Endothelial cell of umbilical vein (primary cell): ENCODE results near the gene LYRM9. TPM values are rescaled to one million over a fixed set of nuclear protein-coding genes. Genes with fewer than 3 reads are reported as not detected.

Source experiments
- BruUV-seq: library from RNA; stranded (reverse); fragments of 400-500 nt; replicated peaks from 2 replicates; lab custom pipeline; 2021; lab: Mats Ljungman, UMichigan
- CTCF ChIA-PET: fragments of 300-600, 350-600 bp; sonication (Branson Sonifier 250); formaldehyde crosslinking; loops from one replicate; lab custom pipeline; 2021; ENCODE audit warnings: antibody characterized with exemption, inconsistent platforms; lab: Charles Lee
- POLR2A ChIA-PET: fragments of 300-600, 350-600 bp; sonication (Branson Sonifier 250); formaldehyde crosslinking; loops from one replicate; lab custom pipeline; 2021; ENCODE audit warnings: antibody characterized with exemption, inconsistent platforms; lab: Charles Lee
- DNase-seq: peaks from one replicate; pipeline ENCODE4 v3.0.0-alpha.2; 2011; ENCODE audit warnings: low read depth, low spot score
- FAIRE-seq: peaks from 2 replicates; lab custom pipeline; 2011; peaks lifted over from hg19 to GRCh38; lab: Jason Lieb, UNC
- H2AFZ ChIP-seq: 2 replicates; pipeline ENCODE4 v1.6.0; 2012; ENCODE audit warnings: low read depth, low read length, control low read depth, inconsistent platforms
- H3K27ac ChIP-seq: 2 replicates; pipeline ENCODE4 v1.5.1; 2011; ENCODE audit warnings: low read depth, mild to moderate bottlenecking, control low read depth, low read length, moderate library complexity; ENCODE audit not compliant: insufficient read depth
- H3K27me3 ChIP-seq, 2 experiments: 2 replicates each; pipeline versions ENCODE4 v1.6.0 to v1.6.1; 2011; ENCODE audit warnings: low read length in 2 of 2, mixed read lengths in 1 of 2; ENCODE audit not compliant: control insufficient read depth in 2 of 2, insufficient read depth in 2 of 2
- H3K36me3 ChIP-seq, 2 experiments: 2 replicates in 1 of 2; 3 replicates in 1 of 2; pipeline ENCODE4 v1.5.1; 2011; ENCODE audit warnings: low read length in 2 of 2, mild to moderate bottlenecking in 1 of 2, moderate library complexity in 1 of 2; ENCODE audit not compliant: control insufficient read depth in 2 of 2, insufficient read depth in 2 of 2; ENCODE audit errors: extremely low read depth in 1 of 2
- H3K4me1 ChIP-seq: 3 replicates; pipeline ENCODE4 v1.5.1; 2011; ENCODE audit warnings: mild to moderate bottlenecking, low read length; ENCODE audit not compliant: control insufficient read depth, insufficient read depth; ENCODE audit errors: extremely low read depth
- H3K4me2 ChIP-seq: 2 replicates; pipeline ENCODE4 v1.6.1; 2011; ENCODE audit warnings: low read length, control low read depth, mixed read lengths; ENCODE audit not compliant: insufficient read depth
- H3K4me3 ChIP-seq, 3 experiments: fragments of 200-600 bp in 1 of 3; sonication (generic), shearing (Covaris generic) in 1 of 3; replicated peaks in 1 of 3; 2 replicates each; pipeline ENCODE4 v1.5.1; 2011 to 2016; ENCODE audit warnings: control low read depth in 3 of 3, low read length in 3 of 3, mild to moderate bottlenecking in 2 of 3, inconsistent platforms in 1 of 3, low read depth in 1 of 3, moderate library complexity in 1 of 3; ENCODE audit not compliant: insufficient read depth in 1 of 3
- H3K79me2 ChIP-seq: 2 replicates; pipeline ENCODE4 v1.6.0; 2012; ENCODE audit warnings: low read length, inconsistent platforms; ENCODE audit not compliant: control insufficient read depth, insufficient read depth
- H3K9ac ChIP-seq: replicated peaks from 2 replicates; pipeline ENCODE3; 2011; ENCODE audit warnings: low read length, control low read depth; ENCODE audit not compliant: insufficient read depth; ENCODE audit errors: extremely low read depth
- H3K9me1 ChIP-seq: replicated peaks from 3 replicates; pipeline ENCODE4 v1.6.0; 2011; ENCODE audit warnings: mild to moderate bottlenecking, low read length; ENCODE audit not compliant: control insufficient read depth, insufficient read depth; ENCODE audit errors: extremely low read depth
- H3K9me3 ChIP-seq: replicated peaks from 2 replicates; pipeline ENCODE4 v1.5.1; 2012; ENCODE audit warnings: low read length, inconsistent platforms; ENCODE audit not compliant: control insufficient read depth, insufficient read depth
- H4K20me1 ChIP-seq: replicated peaks from 2 replicates; pipeline ENCODE3; 2011; ENCODE audit warnings: mild to moderate bottlenecking, low read length; ENCODE audit not compliant: control insufficient read depth, insufficient read depth; ENCODE audit errors: extremely low read depth
- EZH2 ChIP-seq: IDR thresholded peaks from 2 replicates; pipeline ENCODE4 v1.6.1; 2012; ENCODE audit warnings: borderline replicate concordance, low read depth, mild to moderate bottlenecking, moderate library complexity, low read length, inconsistent platforms; ENCODE audit not compliant: severe bottlenecking
- FOS ChIP-seq: IDR thresholded peaks from 2 replicates; pipeline ENCODE4 v1.6.1; 2011; ENCODE audit warnings: mild to moderate bottlenecking, low read length, moderate library complexity, borderline replicate concordance; ENCODE audit not compliant: insufficient read depth
- GATA2 ChIP-seq: IDR thresholded peaks from 2 replicates; pipeline ENCODE4 v1.7.0; 2011; ENCODE audit warnings: low read depth, mild to moderate bottlenecking, moderate library complexity, mixed read lengths, low read length; ENCODE audit not compliant: insufficient read length, insufficient read depth
- JUN ChIP-seq: IDR thresholded peaks from 2 replicates; pipeline ENCODE4 v1.6.1; 2011; ENCODE audit warnings: borderline replicate concordance, low read depth; ENCODE audit not compliant: insufficient read length, insufficient read depth
- MAX ChIP-seq: IDR thresholded peaks from 2 replicates; pipeline ENCODE4 v1.6.1; 2011; ENCODE audit not compliant: insufficient read depth, insufficient read length
- MYC ChIP-seq: IDR thresholded peaks from one replicate; pipeline ENCODE4 v1.6.1; 2011; ENCODE audit warnings: mild to moderate bottlenecking, low read depth, low read length
- POLR2A ChIP-seq: IDR thresholded peaks from 2 replicates; pipeline ENCODE4 v1.6.1; 2012; ENCODE audit warnings: low read depth, mild to moderate bottlenecking, control low read depth, low read length
- POLR2AphosphoS5 ChIP-seq: IDR thresholded peaks from 2 replicates; pipeline ENCODE4 v1.6.1; 2012; ENCODE audit warnings: low read depth, mild to moderate bottlenecking, control low read depth, low read length, moderate library complexity; ENCODE audit not compliant: insufficient read depth
- dilution Hi-C: fragments of 300-500 bp; cut with MboI; formaldehyde crosslinking; loops from one replicate; pipeline ENCODE4 v1.15.0; 2019; ENCODE audit warnings: low sequenced_read_pairs; ENCODE audit not compliant: extremely low pct_ligation_motif_present
- intact Hi-C: fragments of 100-400 bp; cut with micrococcal nuclease; formaldehyde crosslinking; loops from one replicate; pipeline ENCODE4 v1.10.0; 2022
- polyA plus RNA-seq, 4 experiments: library from polyadenylated mRNA; depleted of rRNA in 3 of 4; stranded (reverse) in 3 of 4; unstranded in 1 of 4; fragments of >200 nt; gene quantifications; 2 replicates each; pipeline versions ENCODE4 v1.2.1 to v1.2.3, GENCODE V29; 2011 to 2012; ENCODE audit warnings: missing spikeins in 1 of 4
- total RNA-seq: library from RNA; stranded (reverse); gene quantifications from 2 replicates; pipeline ENCODE4 v1.2.3, GENCODE V29; 2021
- TF ChIP-seq, protein P1 (sequence below), 2 donors: IDR thresholded peaks; 1 replicate in 1 of 2; 2 replicates in 1 of 2; pipeline ENCODE4 v1.5.1; 2011; ENCODE audit warnings: low read length in 2 of 2, mild to moderate bottlenecking in 2 of 2, moderate library complexity in 2 of 2, control low read depth in 1 of 2, inconsistent platforms in 1 of 2, low read depth in 1 of 2; ENCODE audit not compliant: insufficient read depth in 1 of 2; ENCODE audit errors: extremely low read depth in 1 of 2

The LYRM9 gene
- total and polyA plus RNA-seq, 2 donors (not counting 3 experiments of a cell fraction or from before 2014, with no cell fraction given): 3.0 to 4.0 TPM

GRCh38 chr17:27921077-27921476, 27.9 kb upstream of the LYRM9 start:
- H3K9ac ChIP-seq: no peak overlapping the region
- H3K4me1 ChIP-seq: no peaks in the 10 kb centered on the region
- intact Hi-C loops (no loop called here), dilution Hi-C loops (no loop called here)
- H3K9me1 ChIP-seq: no peaks in the 10 kb centered on the region
- FAIRE-seq: no peak
- H4K20me1 ChIP-seq: no peaks in the 10 kb centered on the region
- H3K4me2 ChIP-seq: no peak overlapping the region
- no TSS peak for BruUV-seq
- H3K9me3 ChIP-seq: no peaks in the 10 kb centered on the region
- H3K27ac ChIP-seq: no peak overlapping the region
- H2AFZ ChIP-seq: no peak overlapping the region
- no peaks in the 10 kb centered on the region for H3K79me2 ChIP-seq
- ChIA-PET CTCF (interaction anchor here (0.7 kb wide), 1 partner anchor 27 kb away, joined by 3 read pairs; no protein-coding TSS in a partner anchor), POLR2A (no interaction called here)
- TF ChIP-seq POLR2A: no peak
- TF ChIP-seq MAX: no peak
- no peak overlapping the region for H3K4me3 ChIP-seq
- H3K27me3 ChIP-seq: no peaks in the 10 kb centered on the region
- no peaks in the 10 kb centered on the region for H3K36me3 ChIP-seq
- no peak for DNase-seq

- Histone ChIP-seq H3K4me3 (no peak overlapping the region), H2AFZ (no peak overlapping the region), H3K4me1 (no peaks in the 10 kb centered on the region), H3K27me3 (peaks cover 0 to 3% of the 10 kb centered on the region in 2 experiments), H3K4me2 (no peak overlapping the region), H3K9me1 (no peaks in the 10 kb centered on the region), H3K9ac (no peak overlapping the region), H4K20me1 (no peaks in the 10 kb centered on the region), H3K79me2 (no peaks in the 10 kb centered on the region), H3K36me3 (no peaks in the 10 kb centered on the region), H3K27ac (no peak overlapping the region), H3K9me3 (no peaks in the 10 kb centered on the region)
- intact Hi-C loops (no loop called here), dilution Hi-C loops (no loop called here)
- POLR2A ChIA-PET: no interaction called here
- TF ChIP-seq POLR2AphosphoS5 (no peak), EZH2 (no peak), JUN (no peak), FOS (no peak), GATA2 (no peak), MYC (no peak), MAX (no peak), POLR2A (no peak)
- TF ChIP-seq, protein P1, sequence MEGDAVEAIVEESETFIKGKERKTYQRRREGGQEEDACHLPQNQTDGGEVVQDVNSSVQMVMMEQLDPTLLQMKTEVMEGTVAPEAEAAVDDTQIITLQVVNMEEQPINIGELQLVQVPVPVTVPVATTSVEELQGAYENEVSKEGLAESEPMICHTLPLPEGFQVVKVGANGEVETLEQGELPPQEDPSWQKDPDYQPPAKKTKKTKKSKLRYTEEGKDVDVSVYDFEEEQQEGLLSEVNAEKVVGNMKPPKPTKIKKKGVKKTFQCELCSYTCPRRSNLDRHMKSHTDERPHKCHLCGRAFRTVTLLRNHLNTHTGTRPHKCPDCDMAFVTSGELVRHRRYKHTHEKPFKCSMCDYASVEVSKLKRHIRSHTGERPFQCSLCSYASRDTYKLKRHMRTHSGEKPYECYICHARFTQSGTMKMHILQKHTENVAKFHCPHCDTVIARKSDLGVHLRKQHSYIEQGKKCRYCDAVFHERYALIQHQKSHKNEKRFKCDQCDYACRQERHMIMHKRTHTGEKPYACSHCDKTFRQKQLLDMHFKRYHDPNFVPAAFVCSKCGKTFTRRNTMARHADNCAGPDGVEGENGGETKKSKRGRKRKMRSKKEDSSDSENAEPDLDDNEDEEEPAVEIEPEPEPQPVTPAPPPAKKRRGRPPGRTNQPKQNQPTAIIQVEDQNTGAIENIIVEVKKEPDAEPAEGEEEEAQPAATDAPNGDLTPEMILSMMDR (IDR thresholded peaks at IDR 0.05; ENCODE audit: extremely low read depth in 1 of 2, insufficient read depth in 1 of 2, low read depth in 1 of 2, low read length in 2 of 2): no peak
- FAIRE-seq (no peak), DNase-seq (no peak)
- CTCF ChIA-PET: no interaction called here
- no TSS peak for BruUV-seq
Measured at GRCh38 chr17:27920569-27920968, 27.4 kb upstream of the LYRM9 start.
